ENCODE measurements around the gene OGFOD1. TPM values are rescaled to one million over a fixed set of nuclear protein-coding genes. Genes with fewer than 3 reads are reported as not detected.
A peak's percentile ranks its signal among the peaks of the same experiment; 100 is the strongest.

Gene OGFOD1
- total and polyA plus RNA-seq, 2 donors (not counting 1 experiment from before 2014, with no cell fraction given), result 8.4 to 28.7 TPM

GRCh38 chr16:56424791-56425438, 26.4 kb upstream of the OGFOD1 start:
- H3K4me3 ChIP-seq (ENCODE audit: control extremely low read depth in 1 of 5, extremely low read depth in 1 of 5, insufficient read depth in 1 of 5, low read depth in 2 of 5, low read length in 4 of 5), result peak overlapping the region; percentile 4 to 78 (median 70)
- Mint-ChIP-seq H3K27me3 (no peaks in the 10 kb centered on the region), H3K27ac (peak overlapping the region; percentile 97), H3K9me3 (ENCODE audit: insufficient read depth) (no peaks in the 10 kb centered on the region), H3K4me1 (peaks cover 39% of the 10 kb centered on the region), H3K4me3 (peak overlapping the region; percentile 98)
- H3K27me3 ChIP-seq (replicated peaks in 1 of 4; ENCODE audit: control extremely low read depth in 1 of 4, control insufficient read depth in 3 of 4, insufficient read depth in 4 of 4, low read length in 3 of 4), result no peaks in the 10 kb centered on the region
- H3K36me3 ChIP-seq (replicated peaks in 1 of 2; ENCODE audit: control extremely low read depth in 1 of 2, control insufficient read depth in 1 of 2, extremely low read depth in 1 of 2, insufficient read depth in 2 of 2, low read length in 1 of 2), result no peaks in the 10 kb centered on the region
- TF ChIP-seq CTCF (IDR thresholded peaks at IDR 0.05), result no peak
- peak overlapping the region; percentile 81 for H3K4me2 ChIP-seq (replicated peaks; ENCODE audit: low read depth, low read length, poor library complexity, severe bottlenecking)
- WGBS (ENCODE audit: insufficient coverage), result under 1% methylated on average over 78 of the region's 79 CpGs
- peak overlapping the region; percentile 69 for H2AFZ ChIP-seq (ENCODE audit: insufficient read depth, low read depth, low read length, poor library complexity, severe bottlenecking)
- ATAC-seq (ENCODE audit: low read depth) (peak; percentile 29), DNase-seq (no peak)
- peaks cover 37 to 41% of the 10 kb centered on the region in 2 donors for H3K4me1 ChIP-seq (ENCODE audit: control insufficient read depth in 2 of 2, insufficient read depth in 2 of 2, low read length in 2 of 2)
- peak overlapping the region; percentile 72 to 81 for H3K27ac ChIP-seq (ENCODE audit: low read length in 2 of 2)
- peak overlapping the region; percentile 77 for H3K9ac ChIP-seq (ENCODE audit: low read length)
- ChIA-PET CTCF (interaction anchor here (2.2 kb wide), 1 partner anchor 16 kb away, joined by 6 read pairs; no protein-coding TSS in a partner anchor), POLR2A (no interaction called here)
- H4K20me1 ChIP-seq (ENCODE audit: control insufficient read depth, insufficient read depth, low read length, poor library complexity, severe bottlenecking), result peaks cover 31% of the 10 kb centered on the region
- H3K79me2 ChIP-seq (ENCODE audit: control insufficient read depth, insufficient read depth, low read length), result peaks cover 52% of the 10 kb centered on the region
- no peaks in the 10 kb centered on the region for H3K9me3 ChIP-seq (ENCODE audit: control extremely low read depth in 1 of 3, control insufficient read depth in 2 of 3, insufficient read depth in 1 of 3, low read length in 2 of 3)
- intact Hi-C loops (cut with micrococcal nuclease), result loop anchor here (1.0 to 10.0 kb wide), 6 partner anchors 12 to 1110 kb away; partner anchors contain the start of genes CCDC102A, HERPUD1, NUDT21 and OGFOD1

- Histone ChIP-seq H3K27ac (ENCODE audit: low read length in 2 of 2) (peak within 1 kb of the TSS; percentile 72 to 81), H4K20me1 (ENCODE audit: control insufficient read depth, insufficient read depth, low read length, poor library complexity, severe bottlenecking) (peaks cover 25% of the 10 kb centered on the region), H3K27me3 (replicated peaks in 1 of 4; ENCODE audit: control extremely low read depth in 1 of 4, control insufficient read depth in 3 of 4, insufficient read depth in 4 of 4, low read length in 3 of 4) (no peaks in the 10 kb centered on the region), H3K79me2 (ENCODE audit: control insufficient read depth, insufficient read depth, low read length) (peaks cover 46% of the 10 kb centered on the region), H3K4me3 (ENCODE audit: control extremely low read depth in 1 of 5, extremely low read depth in 1 of 5, insufficient read depth in 1 of 5, low read depth in 2 of 5, low read length in 4 of 5) (peak within 1 kb of the TSS; percentile 69 to 78 (median 70)), H3K36me3 (replicated peaks in 1 of 2; ENCODE audit: control extremely low read depth in 1 of 2, control insufficient read depth in 1 of 2, extremely low read depth in 1 of 2, insufficient read depth in 2 of 2, low read length in 1 of 2) (no peaks in the 10 kb centered on the region), H3K9ac (ENCODE audit: low read length) (peak within 1 kb of the TSS; percentile 77), H2AFZ (ENCODE audit: insufficient read depth, low read depth, low read length, poor library complexity, severe bottlenecking) (peak within 1 kb of the TSS; percentile 84), H3K4me2 (replicated peaks; ENCODE audit: low read depth, low read length, poor library complexity, severe bottlenecking) (peak within 1 kb of the TSS; percentile 91), H3K9me3 (ENCODE audit: control extremely low read depth in 1 of 3, control insufficient read depth in 2 of 3, insufficient read depth in 1 of 3, low read length in 2 of 3) (no peaks in the 10 kb centered on the region), H3K4me1 (ENCODE audit: control insufficient read depth in 2 of 2, insufficient read depth in 2 of 2, low read length in 2 of 2) (peaks cover 32 to 36% of the 10 kb centered on the region in 2 donors)
- WGBS (ENCODE audit: insufficient coverage), result under 1% methylated on average over 57 of the region's 57 CpGs
- H3K27me3 Mint-ChIP-seq, result no peaks in the 10 kb centered on the region
- peak within 1 kb of the TSS; percentile 98 for H3K4me3 Mint-ChIP-seq
- ChIA-PET POLR2A (no interaction called here), CTCF (no interaction called here)
- H3K9me3 Mint-ChIP-seq (ENCODE audit: insufficient read depth), result no peaks in the 10 kb centered on the region
- TF ChIP-seq CTCF (IDR thresholded peaks at IDR 0.05), result peak; percentile 62
- TF ChIP-seq EZH2 (IDR thresholded peaks at IDR 0.05; ENCODE audit: borderline replicate concordance, insufficient read depth, low read depth, low read length, poor library complexity, severe bottlenecking), result no peak
- DNase-seq (peak; percentile 90), ATAC-seq (ENCODE audit: low read depth) (peak; percentile 88)
- peak within 1 kb of the TSS; percentile 97 for H3K27ac Mint-ChIP-seq
- intact Hi-C loops (cut with micrococcal nuclease), result loop anchor here (1.0 to 10.0 kb wide), 6 partner anchors 12 to 1109 kb away; partner anchors contain the start of genes CCDC102A, HERPUD1, NUDT21 and OGFOD1
- H3K4me1 Mint-ChIP-seq, result peaks cover 34% of the 10 kb centered on the region
Measured at GRCh38 chr16:56425439-56425832, 25.9 kb upstream of the OGFOD1 start, which contains the start of gene AMFR. AMFR (minus strand) TSS chr16:56425545; CDS start chr16:56425327, 218 bp downstream.

Data from B cell (primary cell).